ENCODE measurements around the gene GALNT2. TPM values are rescaled to one million over a fixed set of nuclear protein-coding genes. Genes with fewer than 3 reads are reported as not detected.

GALNT2 gene
- total and polyA plus RNA-seq, 2 donors from 2014 or later = 20.2 to 59.2 TPM

DNA sequence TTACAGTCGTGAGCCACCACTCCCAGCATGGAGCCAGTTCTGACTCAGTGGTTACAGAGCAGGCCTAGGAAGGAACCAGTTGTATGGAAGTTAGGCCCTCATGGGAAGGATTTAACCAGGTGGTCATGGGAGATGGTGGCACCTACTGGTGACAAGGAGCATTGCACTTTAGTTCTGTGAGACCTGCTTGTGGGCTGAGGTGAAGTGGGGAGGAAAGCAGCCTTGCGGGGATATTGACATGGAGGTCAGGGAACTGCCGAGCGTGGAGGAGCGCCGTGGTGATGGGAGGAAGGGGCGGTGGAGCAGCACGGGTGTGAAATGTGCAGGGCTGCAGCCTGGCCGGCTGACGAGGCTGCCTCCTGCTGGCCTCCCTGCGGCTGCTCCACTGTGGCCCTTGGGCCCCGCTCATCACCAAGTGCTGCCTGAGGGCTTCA is 100.4 kb downstream of the GALNT2 start:
- Histone ChIP-seq H3K4me1 (ENCODE audit: control insufficient read depth in 2 of 3, insufficient read depth in 2 of 3, low read depth in 1 of 3, low read length in 3 of 3) (peaks cover 0 to 11% (median 2%) of the 10 kb centered on the region in 3 donors), H3K9me3 (ENCODE audit: control insufficient read depth in 2 of 3, insufficient read depth in 1 of 3, low read length in 3 of 3) (no peaks in the 10 kb centered on the region), H3K27ac (ENCODE audit: low read depth in 2 of 2, low read length in 2 of 2) (no peak overlapping the region), H3K36me3 (ENCODE audit: control insufficient read depth in 2 of 3, insufficient read depth in 3 of 3, low read length in 3 of 3) (no peaks in the 10 kb centered on the region), H3K9ac (ENCODE audit: low read length in 3 of 3) (no peak overlapping the region), H3K4me3 (ENCODE audit: low read length in 3 of 3) (no peak overlapping the region), H3K27me3 (ENCODE audit: control insufficient read depth, insufficient read depth, low read length) (no peaks in the 10 kb centered on the region)
- intact Hi-C loops (cut with DNase I) = no loop called here
- TF ChIP-seq, protein P1, sequence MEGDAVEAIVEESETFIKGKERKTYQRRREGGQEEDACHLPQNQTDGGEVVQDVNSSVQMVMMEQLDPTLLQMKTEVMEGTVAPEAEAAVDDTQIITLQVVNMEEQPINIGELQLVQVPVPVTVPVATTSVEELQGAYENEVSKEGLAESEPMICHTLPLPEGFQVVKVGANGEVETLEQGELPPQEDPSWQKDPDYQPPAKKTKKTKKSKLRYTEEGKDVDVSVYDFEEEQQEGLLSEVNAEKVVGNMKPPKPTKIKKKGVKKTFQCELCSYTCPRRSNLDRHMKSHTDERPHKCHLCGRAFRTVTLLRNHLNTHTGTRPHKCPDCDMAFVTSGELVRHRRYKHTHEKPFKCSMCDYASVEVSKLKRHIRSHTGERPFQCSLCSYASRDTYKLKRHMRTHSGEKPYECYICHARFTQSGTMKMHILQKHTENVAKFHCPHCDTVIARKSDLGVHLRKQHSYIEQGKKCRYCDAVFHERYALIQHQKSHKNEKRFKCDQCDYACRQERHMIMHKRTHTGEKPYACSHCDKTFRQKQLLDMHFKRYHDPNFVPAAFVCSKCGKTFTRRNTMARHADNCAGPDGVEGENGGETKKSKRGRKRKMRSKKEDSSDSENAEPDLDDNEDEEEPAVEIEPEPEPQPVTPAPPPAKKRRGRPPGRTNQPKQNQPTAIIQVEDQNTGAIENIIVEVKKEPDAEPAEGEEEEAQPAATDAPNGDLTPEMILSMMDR (IDR thresholded peaks at IDR 0.05; ENCODE audit: borderline replicate concordance, extremely low read depth, insufficient read depth) = peak; percentile 59
- DNase-seq (peak in 4 of 5 donors; percentile 39 to 66 (median 54)), FAIRE-seq (no peak)

DNA sequence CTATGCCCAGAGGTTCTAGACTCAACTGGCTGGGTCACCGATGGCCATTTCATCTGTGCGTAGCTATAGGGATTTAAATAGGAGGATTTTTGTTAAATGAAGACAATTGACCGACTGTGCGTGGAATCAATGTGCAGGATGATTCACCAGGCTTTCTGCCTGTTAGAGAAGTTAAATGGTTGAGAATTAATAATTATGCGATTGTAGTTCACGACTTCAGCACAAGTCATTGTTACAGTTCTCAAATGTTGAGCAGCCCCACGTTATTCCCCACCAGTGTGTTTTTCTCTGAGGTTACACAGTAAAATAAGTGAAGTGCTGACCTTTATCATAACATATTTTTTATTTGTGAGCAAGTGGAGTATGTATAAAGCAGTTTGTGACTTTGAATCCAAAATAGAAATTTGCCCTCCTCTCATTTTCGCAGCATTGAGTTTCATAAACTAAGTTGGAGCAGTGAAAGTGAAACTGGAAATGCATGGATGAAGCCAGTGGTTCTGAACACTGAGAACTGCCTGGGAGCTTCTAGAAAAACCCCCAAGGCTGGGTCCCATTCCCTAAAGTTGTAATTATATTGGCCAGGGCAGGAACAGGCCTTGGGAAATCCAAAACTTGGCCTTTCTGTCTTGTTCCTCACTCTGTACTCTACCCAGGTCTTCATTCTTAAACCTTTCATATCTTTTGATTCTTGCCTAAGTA is 102.6 kb downstream of the GALNT2 start:
- intact Hi-C loops (cut with DNase I) = no loop called here
- TF ChIP-seq, protein P1 (IDR thresholded peaks at IDR 0.05; ENCODE audit: borderline replicate concordance, extremely low read depth, insufficient read depth) = no peak

DNA sequence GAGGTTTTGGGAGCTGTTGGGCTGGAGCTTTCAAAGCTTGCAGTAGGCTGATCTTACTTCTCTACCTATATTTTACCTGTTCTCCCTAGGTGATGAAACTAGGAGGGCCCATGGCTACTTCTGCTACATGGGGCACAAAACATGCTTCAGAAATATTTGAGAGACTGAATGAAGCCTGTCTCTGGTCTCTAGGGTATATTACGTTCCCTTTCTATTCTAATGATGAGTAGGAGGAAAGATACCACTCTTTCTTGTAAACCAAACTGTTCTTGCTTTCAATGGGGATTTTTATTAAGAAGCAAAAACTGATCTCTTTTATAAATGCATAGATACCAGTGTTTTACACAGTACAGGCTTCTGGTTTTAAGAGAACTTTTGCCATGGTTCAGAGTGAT is 103.1 kb downstream of the GALNT2 start:
- DNase-seq (no peak), FAIRE-seq (no peak)
- H3K4me1 ChIP-seq (ENCODE audit: control insufficient read depth in 2 of 3, insufficient read depth in 2 of 3, low read depth in 1 of 3, low read length in 3 of 3) = peaks cover 0 to 11% (median 2%) of the 10 kb centered on the region in 3 donors
- H3K27me3 ChIP-seq (ENCODE audit: control insufficient read depth, insufficient read depth, low read length) = no peaks in the 10 kb centered on the region
- peak overlapping the region in 1 of 3 donors; percentile 8 for H3K9ac ChIP-seq (ENCODE audit: low read length in 3 of 3)
- H3K36me3 ChIP-seq (ENCODE audit: control insufficient read depth in 2 of 3, insufficient read depth in 3 of 3, low read length in 3 of 3) = no peaks in the 10 kb centered on the region
- H3K27ac ChIP-seq (ENCODE audit: low read depth in 2 of 2, low read length in 2 of 2) = peak overlapping the region; percentile 59 to 65
- no peaks in the 10 kb centered on the region for H3K9me3 ChIP-seq (ENCODE audit: control insufficient read depth in 2 of 3, insufficient read depth in 1 of 3, low read length in 3 of 3)
- intact Hi-C loops (cut with DNase I) = no loop called here
- TF ChIP-seq, protein P1 (IDR thresholded peaks at IDR 0.05; ENCODE audit: borderline replicate concordance, extremely low read depth, insufficient read depth) = no peak
- H3K4me3 ChIP-seq (ENCODE audit: low read length in 3 of 3) = peak overlapping the region in 1 of 3 donors; percentile 18

More for the DNA sequence above, 102.6 kb downstream of the GALNT2 start:
- H3K27ac ChIP-seq (ENCODE audit: low read depth in 2 of 2, low read length in 2 of 2) = peak overlapping the region; percentile 59 to 65
- H3K4me1 ChIP-seq (ENCODE audit: control insufficient read depth in 2 of 3, insufficient read depth in 2 of 3, low read depth in 1 of 3, low read length in 3 of 3) = peaks cover 0 to 11% (median 2%) of the 10 kb centered on the region in 3 donors
- H3K27me3 ChIP-seq (ENCODE audit: control insufficient read depth, insufficient read depth, low read length) = no peaks in the 10 kb centered on the region
- H3K36me3 ChIP-seq (ENCODE audit: control insufficient read depth in 2 of 3, insufficient read depth in 3 of 3, low read length in 3 of 3) = no peaks in the 10 kb centered on the region
- peak overlapping the region in 2 of 3 donors; percentile 18 to 36 for H3K4me3 ChIP-seq (ENCODE audit: low read length in 3 of 3)
- DNase-seq (peak in 1 of 5 donors; percentile 4), FAIRE-seq (no peak)
- no peaks in the 10 kb centered on the region for H3K9me3 ChIP-seq (ENCODE audit: control insufficient read depth in 2 of 3, insufficient read depth in 1 of 3, low read length in 3 of 3)
- peak overlapping the region in 1 of 3 donors; percentile 8 for H3K9ac ChIP-seq (ENCODE audit: low read length in 3 of 3)

All from kidney (tissue), 14 donors.